T47D (cell line): ENCODE measurements around the gene COL10A1.
A peak's percentile ranks its signal among the peaks of the same experiment; 100 is the strongest.

Experiments
- DNase-seq, 2 experiments: peaks; one replicate each; pipeline versions ENCODE4 v3.0.0 to v3.0.0-alpha.2; 2011 to 2012; ENCODE audit warnings: low read depth in 1 of 2, low spot score in 1 of 2
- JUND ChIP-seq: IDR thresholded peaks from 2 replicates; pipeline ENCODE4 v1.6.1; 2012; ENCODE audit warnings: low read depth
- in situ Hi-C: cut with HindIII; loops from 2 replicates; pipeline ENCODE4 v1.10.0; 2016; ENCODE audit warnings: low sequenced_read_pairs, low pct_unique_long_range_greater_than_20kb

COL10A1 gene

GRCh38 chr6:116152620-116153019, 26.7 kb upstream of the COL10A1 start:
- in situ Hi-C loops: no loop called here
- TF ChIP-seq JUND: no peak

GRCh38 chr6:116145803-116146675, 20.1 kb upstream of the COL10A1 start:
- TF ChIP-seq JUND: no peak
- no peak for DNase-seq
- in situ Hi-C loops: no loop called here

More at GRCh38 chr6:116152620-116153019, 26.7 kb upstream of the COL10A1 start:
- DNase-seq: no peak

- no peak for TF ChIP-seq JUND
- DNase-seq: no peak
- in situ Hi-C loops: no loop called here
Observed at GRCh38 chr6:116144605-116145004, 18.7 kb upstream of the COL10A1 start.

GRCh38 chr6:116139917-116140316, 14.0 kb upstream of the COL10A1 start:
- in situ Hi-C loops: no loop called here
- peak in 1 of 2 experiments; percentile 38 for DNase-seq
- no peak for TF ChIP-seq JUND

- TF ChIP-seq JUND: no peak
- no peak for DNase-seq
- in situ Hi-C loops: no loop called here
Observed at GRCh38 chr6:116136933-116137340, 11.0 kb upstream of the COL10A1 start.

- no peak for TF ChIP-seq JUND
- no peak for DNase-seq
- in situ Hi-C loops: no loop called here
Observed at GRCh38 chr6:116136373-116136772, 10.4 kb upstream of the COL10A1 start.

GRCh38 chr6:116133453-116133852, 7.5 kb upstream of the COL10A1 start:
- TF ChIP-seq JUND: no peak
- in situ Hi-C loops: no loop called here
- no peak for DNase-seq

GRCh38 chr6:116127771-116128493, 2.0 kb upstream of the COL10A1 start:
- in situ Hi-C loops: no loop called here

GRCh38 chr6:116120430-116120829, 5.5 kb downstream of the COL10A1 start:
- in situ Hi-C loops: no loop called here
- TF ChIP-seq JUND: no peak
- no peak for DNase-seq

More at GRCh38 chr6:116127771-116128493, 2.0 kb upstream of the COL10A1 start:
- no peak for TF ChIP-seq JUND
- DNase-seq: no peak

- in situ Hi-C loops: no loop called here
- no peak for TF ChIP-seq JUND
- no peak for DNase-seq
Observed at GRCh38 chr6:116118608-116119007, 7.3 kb downstream of the COL10A1 start.

GRCh38 chr6:116115781-116116180, 10.2 kb downstream of the COL10A1 start:
- no peak for DNase-seq
- no peak for TF ChIP-seq JUND
- in situ Hi-C loops: no loop called here

GRCh38 chr6:116113386-116113785, 12.5 kb downstream of the COL10A1 start:
- no peak for TF ChIP-seq JUND
- DNase-seq: no peak
- in situ Hi-C loops: no loop called here

GRCh38 chr6:116111552-116112528, 14.1 kb downstream of the COL10A1 start:
- no peak for TF ChIP-seq JUND
- in situ Hi-C loops: no loop called here
- DNase-seq: peak in 1 of 2 experiments; percentile 52
